ENCODE data around the gene TMEM185B. TPM values are rescaled to one million over a fixed set of nuclear protein-coding genes. Genes with fewer than 3 reads are reported as not detected.
A peak's percentile ranks its signal among the peaks of the same experiment; 100 is the strongest.

The TMEM185B gene
- total RNA-seq, 6 experiments from 2014 or later: 3.8 to 18.1 (median 10.6) TPM

DNA sequence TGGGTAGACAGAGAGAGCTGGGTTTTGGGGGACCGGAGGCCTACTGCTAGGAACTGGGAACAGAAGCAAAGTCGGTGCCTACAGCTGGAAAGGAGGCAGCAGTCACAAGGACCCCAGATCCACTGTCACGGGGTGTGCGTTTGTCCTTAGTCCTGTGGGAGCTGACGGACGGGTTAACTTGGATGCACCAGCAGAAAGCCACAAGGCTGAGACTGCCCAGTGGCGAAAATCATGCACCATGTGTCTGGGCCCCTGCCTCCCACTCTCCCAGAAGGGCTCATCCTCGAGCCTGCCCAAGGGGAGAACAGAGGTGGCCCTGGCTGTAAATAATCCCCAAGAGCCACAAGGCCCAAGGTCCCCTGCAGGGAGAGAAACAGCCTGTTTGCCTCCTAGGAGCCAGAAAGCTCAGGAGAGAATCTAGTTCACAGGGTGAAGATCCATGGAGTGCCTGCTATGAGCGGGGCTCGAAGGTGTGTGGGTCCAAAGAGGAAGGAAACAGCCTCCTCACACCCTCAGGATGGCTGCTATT, 17.8 kb upstream of the TMEM185B start:
- ATAC-seq: no peak

DNA sequence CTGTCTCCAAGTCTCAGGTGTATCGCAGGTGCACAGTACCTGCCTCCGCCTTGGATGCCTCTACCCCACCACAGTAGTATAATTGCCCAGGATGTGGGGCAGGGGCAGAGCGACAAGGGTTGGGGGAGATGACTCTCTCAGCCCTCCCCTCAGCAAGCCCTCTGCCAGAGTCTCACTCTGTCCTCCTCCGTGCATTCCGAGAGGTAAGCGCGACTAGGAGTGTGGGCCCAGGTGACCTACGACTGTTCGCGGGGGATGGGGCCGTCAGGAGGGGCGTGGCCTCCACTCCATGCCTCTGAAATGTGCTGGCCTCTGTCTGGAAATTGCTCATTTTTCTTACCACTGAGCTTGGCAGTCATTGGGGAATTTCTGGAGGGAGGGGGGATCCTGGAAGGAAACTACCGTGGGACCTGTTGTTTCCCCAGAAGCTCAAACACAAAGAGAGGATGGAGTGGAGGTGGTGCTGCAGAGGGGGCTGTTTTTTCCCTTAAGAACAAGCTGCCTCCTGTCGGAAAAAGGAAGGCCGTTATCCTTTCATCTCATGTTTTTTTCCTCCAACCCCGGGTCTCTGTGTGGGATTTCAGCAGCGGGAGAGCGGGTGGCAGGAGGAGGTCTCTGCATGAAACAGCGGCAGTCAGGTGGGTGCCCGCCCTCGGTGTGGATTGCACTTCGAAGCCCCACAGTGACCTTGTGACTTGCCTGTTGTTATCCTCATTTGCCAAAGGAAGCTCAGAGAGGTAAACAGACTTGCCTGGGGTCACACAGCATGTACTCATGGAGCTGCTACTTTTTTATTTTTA, 16.5 kb upstream of the TMEM185B start:
- peak; percentile 55 to 71 (median 66) for ATAC-seq
- no peak overlapping the region for H3K27ac ChIP-seq
- H3K4me3 ChIP-seq: no peak overlapping the region
- H3K9me3 ChIP-seq: no peaks in the 10 kb centered on the region
- TF ChIP-seq, protein P1, sequence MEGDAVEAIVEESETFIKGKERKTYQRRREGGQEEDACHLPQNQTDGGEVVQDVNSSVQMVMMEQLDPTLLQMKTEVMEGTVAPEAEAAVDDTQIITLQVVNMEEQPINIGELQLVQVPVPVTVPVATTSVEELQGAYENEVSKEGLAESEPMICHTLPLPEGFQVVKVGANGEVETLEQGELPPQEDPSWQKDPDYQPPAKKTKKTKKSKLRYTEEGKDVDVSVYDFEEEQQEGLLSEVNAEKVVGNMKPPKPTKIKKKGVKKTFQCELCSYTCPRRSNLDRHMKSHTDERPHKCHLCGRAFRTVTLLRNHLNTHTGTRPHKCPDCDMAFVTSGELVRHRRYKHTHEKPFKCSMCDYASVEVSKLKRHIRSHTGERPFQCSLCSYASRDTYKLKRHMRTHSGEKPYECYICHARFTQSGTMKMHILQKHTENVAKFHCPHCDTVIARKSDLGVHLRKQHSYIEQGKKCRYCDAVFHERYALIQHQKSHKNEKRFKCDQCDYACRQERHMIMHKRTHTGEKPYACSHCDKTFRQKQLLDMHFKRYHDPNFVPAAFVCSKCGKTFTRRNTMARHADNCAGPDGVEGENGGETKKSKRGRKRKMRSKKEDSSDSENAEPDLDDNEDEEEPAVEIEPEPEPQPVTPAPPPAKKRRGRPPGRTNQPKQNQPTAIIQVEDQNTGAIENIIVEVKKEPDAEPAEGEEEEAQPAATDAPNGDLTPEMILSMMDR (IDR thresholded peaks at IDR 0.05): no peak
- TF ChIP-seq POLR2A (IDR thresholded peaks at IDR 0.05): no peak
- H3K27me3 ChIP-seq: no peaks in the 10 kb centered on the region
- intact Hi-C loops (cut with DNase I): no loop called here
- no peaks in the 10 kb centered on the region for H3K4me1 ChIP-seq
- peak in 1 of 3 donors; percentile 47 for DNase-seq
- H3K36me3 ChIP-seq: no peaks in the 10 kb centered on the region
- WGBS (ENCODE audit: insufficient coverage, low coverage, low lambda C conversion rate, missing lambda C conversion rate): 37% methylated on average over 13 of the region's 22 CpGs

More for the DNA sequence above, 17.8 kb upstream of the TMEM185B start:
- Histone ChIP-seq H3K27ac (no peak overlapping the region), H3K9me3 (no peaks in the 10 kb centered on the region), H3K4me3 (no peak overlapping the region), H3K36me3 (no peaks in the 10 kb centered on the region), H3K4me1 (no peaks in the 10 kb centered on the region), H3K27me3 (no peaks in the 10 kb centered on the region)
- intact Hi-C loops (cut with DNase I): no loop called here
- peak in 1 of 3 donors; percentile 9 for DNase-seq
- TF ChIP-seq POLR2A (IDR thresholded peaks at IDR 0.05): no peak
- TF ChIP-seq, protein P1 (IDR thresholded peaks at IDR 0.05): no peak
- 80% methylated on average over 1 of the region's 10 CpGs for WGBS (ENCODE audit: insufficient coverage, low coverage, low lambda C conversion rate, missing lambda C conversion rate)

GRCh38 chr2:120238728-120239487, 15.7 kb upstream of the TMEM185B start:
- H3K4me3 ChIP-seq: no peak overlapping the region
- intact Hi-C loops (cut with DNase I): no loop called here
- DNase-seq (peak in 1 of 3 donors; percentile 35), ATAC-seq (peak in 3 of 4 donors; percentile 7 to 51 (median 20))
- TF ChIP-seq POLR2A (IDR thresholded peaks at IDR 0.05): no peak
- TF ChIP-seq, protein P1 (IDR thresholded peaks at IDR 0.05): no peak
- H3K36me3 ChIP-seq: no peaks in the 10 kb centered on the region
- H3K27me3 ChIP-seq: no peaks in the 10 kb centered on the region
- no peaks in the 10 kb centered on the region for H3K9me3 ChIP-seq
- H3K4me1 ChIP-seq: no peaks in the 10 kb centered on the region
- no peak overlapping the region for H3K27ac ChIP-seq
- WGBS (ENCODE audit: insufficient coverage, low coverage, low lambda C conversion rate, missing lambda C conversion rate): 83% methylated on average over 1 of the region's 22 CpGs

DNA sequence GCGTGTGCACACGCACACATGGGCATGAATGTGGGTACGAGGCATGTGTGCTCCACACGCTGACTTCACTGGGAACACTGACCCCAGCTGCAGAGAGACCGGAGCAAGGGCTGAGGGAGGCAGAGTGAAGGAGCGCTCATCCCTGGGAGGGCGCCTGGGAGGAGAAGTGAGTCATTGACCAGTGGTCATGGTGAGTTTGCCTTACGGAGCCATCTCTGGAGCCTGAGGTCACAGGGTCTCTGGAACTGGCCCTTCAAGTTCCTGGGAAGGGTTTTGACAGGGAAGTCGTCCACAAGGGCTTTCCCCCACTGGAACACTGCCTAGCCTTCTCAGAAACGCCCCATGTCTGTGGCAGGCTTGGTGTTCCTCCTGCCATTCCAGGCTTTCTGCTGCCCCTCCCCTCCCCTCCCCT, 14.3 kb upstream of the TMEM185B start:
- Histone ChIP-seq H3K9me3 (no peaks in the 10 kb centered on the region), H3K4me1 (no peaks in the 10 kb centered on the region), H3K27ac (no peak overlapping the region), H3K36me3 (no peaks in the 10 kb centered on the region), H3K4me3 (no peak overlapping the region), H3K27me3 (no peaks in the 10 kb centered on the region)
- 77% methylated on average over 5 of the region's 10 CpGs for WGBS (ENCODE audit: insufficient coverage, low coverage, low lambda C conversion rate, missing lambda C conversion rate)
- intact Hi-C loops (cut with DNase I): no loop called here
- peak; percentile 34 to 57 (median 42) for ATAC-seq
- no peak for DNase-seq
- TF ChIP-seq, protein P1 (IDR thresholded peaks at IDR 0.05): no peak
- no peak for TF ChIP-seq POLR2A (IDR thresholded peaks at IDR 0.05)

Data from right lobe of liver (tissue), 6 donors.